Measurements from ENCODE around the gene ZNF800. TPM values are rescaled to one million over a fixed set of nuclear protein-coding genes. Genes with fewer than 3 reads are reported as not detected.
A peak's percentile ranks its signal among the peaks of the same experiment; 100 is the strongest.
"Not testable (repeated sequence)": the region's sequence is repeated elsewhere in the genome, so short reads cannot be mapped to it uniquely, and the experiment has no call there.

ZNF800 gene, protein sequence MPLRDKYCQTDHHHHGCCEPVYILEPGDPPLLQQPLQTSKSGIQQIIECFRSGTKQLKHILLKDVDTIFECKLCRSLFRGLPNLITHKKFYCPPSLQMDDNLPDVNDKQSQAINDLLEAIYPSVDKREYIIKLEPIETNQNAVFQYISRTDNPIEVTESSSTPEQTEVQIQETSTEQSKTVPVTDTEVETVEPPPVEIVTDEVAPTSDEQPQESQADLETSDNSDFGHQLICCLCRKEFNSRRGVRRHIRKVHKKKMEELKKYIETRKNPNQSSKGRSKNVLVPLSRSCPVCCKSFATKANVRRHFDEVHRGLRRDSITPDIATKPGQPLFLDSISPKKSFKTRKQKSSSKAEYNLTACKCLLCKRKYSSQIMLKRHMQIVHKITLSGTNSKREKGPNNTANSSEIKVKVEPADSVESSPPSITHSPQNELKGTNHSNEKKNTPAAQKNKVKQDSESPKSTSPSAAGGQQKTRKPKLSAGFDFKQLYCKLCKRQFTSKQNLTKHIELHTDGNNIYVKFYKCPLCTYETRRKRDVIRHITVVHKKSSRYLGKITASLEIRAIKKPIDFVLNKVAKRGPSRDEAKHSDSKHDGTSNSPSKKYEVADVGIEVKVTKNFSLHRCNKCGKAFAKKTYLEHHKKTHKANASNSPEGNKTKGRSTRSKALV
- total RNA-seq (2014; rRNA removed; shearing (Covaris generic); ENCODE audit: low replicate concordance) = 21.5 and 48.8 TPM in 2 replicates

DNA sequence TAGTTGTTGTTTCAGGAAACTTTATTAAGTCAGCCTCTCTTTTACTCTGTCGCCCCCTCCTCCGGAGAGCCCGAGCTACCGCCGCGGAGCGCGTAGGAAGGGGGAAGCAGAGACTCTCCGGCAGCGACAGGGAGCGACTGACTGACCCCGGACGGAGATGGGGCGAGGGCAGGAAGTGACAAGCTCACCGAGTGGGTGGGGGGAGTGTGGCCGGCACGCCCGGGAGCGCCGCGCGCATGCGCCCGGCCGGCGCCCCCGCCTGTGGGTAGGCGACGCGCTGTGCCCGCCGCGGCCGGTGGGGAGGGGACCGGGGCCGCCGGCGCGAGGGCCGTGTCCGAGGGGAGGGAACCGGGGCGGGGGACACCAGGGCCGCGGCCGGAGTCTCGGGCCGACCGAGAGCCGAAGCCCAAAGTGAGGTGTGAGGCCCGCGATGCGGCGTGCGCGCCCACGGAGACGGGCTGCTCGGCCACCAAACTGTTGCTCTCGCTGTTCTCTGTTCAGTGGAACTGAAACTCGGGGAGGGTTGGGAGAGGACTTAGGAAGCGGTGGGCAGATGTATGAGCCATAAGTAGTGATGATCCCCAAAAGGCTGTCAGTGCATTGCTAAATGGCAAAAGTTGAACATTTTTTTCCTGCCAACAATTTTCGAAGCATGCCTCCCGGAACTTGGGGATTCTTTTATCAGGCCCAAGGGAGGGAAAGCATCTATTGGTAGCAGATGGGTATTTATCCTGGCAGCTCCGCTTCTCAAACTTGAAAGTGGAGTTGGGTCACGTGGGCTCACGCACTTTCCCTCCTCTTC lies at the start of gene ZNF800:
Gene ZNF800 (minus strand): TSS at position 143 of the 802 bp plus-strand sequence. CDS start 1,151 bp downstream, outside the sequence.
- Histone ChIP-seq H3K9me2 (replicated peaks; ENCODE audit: insufficient read depth, low read length) (no peaks in the 10 kb centered on the region), H3K4me2 (ENCODE audit: low read depth, low read length, poor library complexity, severe bottlenecking) (peak within 1 kb of the TSS; percentile 90), H3K27me3 (ENCODE audit: low read length) (no peaks in the 10 kb centered on the region), H4K20me1 (ENCODE audit: insufficient read depth, low read depth, low read length) (no peaks in the 10 kb centered on the region; the same call in 1 of the 2 replicates), H3K9ac (ENCODE audit: low read length) (peak within 1 kb of the TSS; percentile 96), H2AFZ (ENCODE audit: low read length) (peak within 1 kb of the TSS; percentile 49; the same call in 1 of the 2 replicates), H3K4me1 (ENCODE audit: low read length) (peaks cover 51% of the 10 kb centered on the region), H3K36me3 (ENCODE audit: insufficient read depth, low read length) (peaks cover 22% of the 10 kb centered on the region; the same call in 1 of the 2 replicates), H3K4me3 (ENCODE audit: low read length) (peak within 1 kb of the TSS; percentile 97), H3K27ac (ENCODE audit: low read length) (peak within 1 kb of the TSS; percentile 71), H3K9me3 (ENCODE audit: low read length) (no peaks in the 10 kb centered on the region), H3K79me2 (ENCODE audit: low read length) (peaks cover 48% of the 10 kb centered on the region)
- peak; percentile 94 for DNase-seq

DNA sequence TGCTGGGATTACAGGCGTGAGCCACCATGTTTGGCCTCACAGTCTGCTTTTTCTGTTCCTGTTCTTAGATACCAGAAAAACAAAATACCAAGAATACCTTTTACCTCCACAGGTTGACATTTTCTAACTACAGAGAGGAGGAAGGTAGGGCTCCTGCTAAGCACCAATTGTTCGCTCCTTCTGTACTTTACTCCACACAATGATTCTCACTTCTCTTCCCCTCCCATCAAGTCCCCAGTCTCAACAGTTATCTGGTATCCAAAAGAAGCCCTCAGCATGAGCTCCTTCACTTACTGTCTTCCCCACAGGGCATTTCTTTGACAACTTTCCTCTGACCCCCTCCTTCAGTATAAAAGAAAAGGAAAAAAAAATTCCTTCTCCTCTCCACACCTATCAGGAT lies 47.7 kb upstream of the ZNF800 start:
- no peak for DNase-seq
- no peak overlapping the region for H2AFZ ChIP-seq (ENCODE audit: low read length)
- H3K9ac ChIP-seq (ENCODE audit: low read length) = no peak overlapping the region
- H3K27me3 ChIP-seq (ENCODE audit: low read length) = no peaks in the 10 kb centered on the region
- H4K20me1 ChIP-seq (ENCODE audit: insufficient read depth, low read depth, low read length) = no peaks in the 10 kb centered on the region
- H3K27ac ChIP-seq (ENCODE audit: low read length) = no peak overlapping the region
- no peaks in the 10 kb centered on the region for H3K79me2 ChIP-seq (ENCODE audit: low read length)
- no peaks in the 10 kb centered on the region for H3K9me3 ChIP-seq (ENCODE audit: low read length)
- H3K4me2 ChIP-seq (ENCODE audit: low read depth, low read length, poor library complexity, severe bottlenecking) = no peak overlapping the region
- H3K4me3 ChIP-seq (ENCODE audit: low read length) = no peak overlapping the region
- H3K4me1 ChIP-seq (ENCODE audit: low read length) = no peaks in the 10 kb centered on the region
- no peaks in the 10 kb centered on the region for H3K36me3 ChIP-seq (ENCODE audit: insufficient read depth, low read length)
- no peaks in the 10 kb centered on the region for H3K9me2 ChIP-seq (replicated peaks; ENCODE audit: insufficient read depth, low read length)

DNA sequence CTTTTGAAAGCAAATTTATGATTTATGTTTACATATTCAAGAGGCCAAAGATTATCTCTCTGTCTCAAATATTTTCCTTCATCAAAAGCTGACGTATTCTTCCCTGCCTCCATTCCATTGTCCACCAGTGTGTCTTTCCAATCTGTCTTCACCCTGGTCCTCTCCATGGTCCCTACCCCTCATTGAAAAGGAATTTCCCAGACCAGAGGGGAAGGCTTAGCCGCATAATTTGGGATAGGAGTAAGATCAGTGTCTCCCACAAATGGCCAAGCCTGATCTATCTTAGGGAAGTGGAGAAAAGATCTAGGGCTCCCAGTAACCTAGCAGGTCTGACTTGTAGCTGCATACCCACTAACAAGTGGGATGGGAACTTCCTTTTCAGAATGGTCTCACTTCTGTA lies 46.3 kb upstream of the ZNF800 start:
- H3K27me3 ChIP-seq (ENCODE audit: low read length) = no peaks in the 10 kb centered on the region
- H3K9ac ChIP-seq (ENCODE audit: low read length) = no peak overlapping the region
- H4K20me1 ChIP-seq (ENCODE audit: insufficient read depth, low read depth, low read length) = no peaks in the 10 kb centered on the region
- no peaks in the 10 kb centered on the region for H3K9me2 ChIP-seq (replicated peaks; ENCODE audit: insufficient read depth, low read length)
- no peaks in the 10 kb centered on the region for H3K4me1 ChIP-seq (ENCODE audit: low read length)
- H3K36me3 ChIP-seq (ENCODE audit: insufficient read depth, low read length) = no peaks in the 10 kb centered on the region
- no peak overlapping the region for H3K4me3 ChIP-seq (ENCODE audit: low read length)
- no peak overlapping the region for H2AFZ ChIP-seq (ENCODE audit: low read length)
- H3K4me2 ChIP-seq (ENCODE audit: low read depth, low read length, poor library complexity, severe bottlenecking) = no peak overlapping the region
- no peak for DNase-seq
- H3K79me2 ChIP-seq (ENCODE audit: low read length) = no peaks in the 10 kb centered on the region
- H3K9me3 ChIP-seq (ENCODE audit: low read length) = no peaks in the 10 kb centered on the region
- H3K27ac ChIP-seq (ENCODE audit: low read length) = no peak overlapping the region

DNA sequence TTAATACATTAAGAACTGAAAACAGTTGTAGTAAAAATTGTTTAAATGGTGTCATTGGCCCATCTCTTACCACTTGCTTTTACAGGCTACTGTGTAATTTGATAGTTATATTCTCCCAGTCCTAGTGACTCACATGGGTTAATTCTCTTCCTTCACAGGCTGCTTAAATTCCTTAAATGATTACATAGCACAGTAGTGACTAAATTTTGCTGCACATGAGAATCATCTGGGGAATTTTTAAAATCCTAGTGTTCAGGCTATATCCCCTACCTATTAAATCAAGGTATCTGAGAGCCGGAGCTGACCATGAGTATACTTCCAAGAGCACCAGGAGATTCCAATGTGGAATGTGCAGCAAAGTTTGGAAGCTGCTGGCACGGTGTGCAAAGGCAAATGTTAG lies 45.3 kb upstream of the ZNF800 start:
- no peaks in the 10 kb centered on the region for H3K27me3 ChIP-seq (ENCODE audit: low read length)
- no peaks in the 10 kb centered on the region for H4K20me1 ChIP-seq (ENCODE audit: insufficient read depth, low read depth, low read length)
- H2AFZ ChIP-seq (ENCODE audit: low read length) = no peak overlapping the region
- no peaks in the 10 kb centered on the region for H3K4me1 ChIP-seq (ENCODE audit: low read length)
- no peak overlapping the region for H3K4me2 ChIP-seq (ENCODE audit: low read depth, low read length, poor library complexity, severe bottlenecking)
- H3K36me3 ChIP-seq (ENCODE audit: insufficient read depth, low read length) = no peaks in the 10 kb centered on the region
- no peak overlapping the region for H3K27ac ChIP-seq (ENCODE audit: low read length)
- DNase-seq = no peak
- no peak overlapping the region for H3K4me3 ChIP-seq (ENCODE audit: low read length)
- no peak overlapping the region for H3K9ac ChIP-seq (ENCODE audit: low read length)
- no peaks in the 10 kb centered on the region for H3K9me3 ChIP-seq (ENCODE audit: low read length)
- no peaks in the 10 kb centered on the region for H3K79me2 ChIP-seq (ENCODE audit: low read length)
- H3K9me2 ChIP-seq (replicated peaks; ENCODE audit: insufficient read depth, low read length) = no peaks in the 10 kb centered on the region

DNA sequence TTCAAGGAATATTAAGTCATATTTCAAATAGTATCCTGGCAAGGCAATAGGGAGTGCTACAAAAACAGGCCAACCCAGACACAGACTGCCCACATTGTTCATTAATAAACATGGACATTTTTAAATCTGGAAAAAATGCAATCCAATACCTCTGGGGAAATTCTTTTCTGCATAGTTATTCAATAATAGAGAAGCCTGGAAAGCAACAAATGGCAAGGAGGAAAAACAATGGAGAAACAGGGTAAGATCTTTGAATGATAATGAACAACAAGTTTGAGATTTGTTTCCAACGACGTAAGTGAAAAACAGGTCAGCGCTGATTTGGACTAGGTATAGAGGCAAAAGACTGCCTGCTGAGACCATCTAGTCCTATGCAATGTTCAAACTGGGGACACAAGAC lies 44.7 kb upstream of the ZNF800 start:
- Histone ChIP-seq H3K79me2 (ENCODE audit: low read length) (no peaks in the 10 kb centered on the region), H3K27ac (ENCODE audit: low read length) (no peak overlapping the region), H3K4me3 (ENCODE audit: low read length) (no peak overlapping the region), H3K9me3 (ENCODE audit: low read length) (no peaks in the 10 kb centered on the region), H2AFZ (ENCODE audit: low read length) (no peak overlapping the region), H3K27me3 (ENCODE audit: low read length) (no peaks in the 10 kb centered on the region), H4K20me1 (ENCODE audit: insufficient read depth, low read depth, low read length) (no peaks in the 10 kb centered on the region), H3K4me2 (ENCODE audit: low read depth, low read length, poor library complexity, severe bottlenecking) (no peak overlapping the region), H3K36me3 (ENCODE audit: insufficient read depth, low read length) (no peaks in the 10 kb centered on the region), H3K9me2 (replicated peaks; ENCODE audit: insufficient read depth, low read length) (no peaks in the 10 kb centered on the region), H3K4me1 (ENCODE audit: low read length) (no peaks in the 10 kb centered on the region), H3K9ac (ENCODE audit: low read length) (no peak overlapping the region)
- DNase-seq = no peak

DNA sequence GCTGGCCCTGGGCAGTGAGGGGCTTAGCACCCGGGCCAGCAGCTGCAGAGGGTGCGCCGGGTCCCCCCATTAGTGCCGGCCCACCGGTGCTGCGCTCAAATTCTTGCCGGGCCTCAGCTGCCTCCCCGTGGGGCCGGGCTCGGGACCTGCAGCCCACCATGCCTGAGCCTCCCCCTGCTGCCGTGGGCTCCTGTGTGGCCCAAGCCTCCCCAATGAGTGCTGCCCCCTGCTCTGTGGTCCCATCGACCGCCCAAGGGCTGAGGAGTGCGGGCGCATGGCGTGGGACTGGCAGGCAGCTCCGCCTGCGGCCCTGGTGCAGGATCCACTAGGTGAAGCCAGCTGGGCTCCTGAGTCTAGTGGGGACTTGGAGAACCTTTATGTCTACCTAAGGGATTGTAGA lies 36.8 kb upstream of the ZNF800 start:
- not testable (repeated sequence) for H3K27ac ChIP-seq (ENCODE audit: low read length); H3K9me3 ChIP-seq (ENCODE audit: low read length); H3K9ac ChIP-seq (ENCODE audit: low read length); H3K4me2 ChIP-seq (ENCODE audit: low read depth, low read length, poor library complexity, severe bottlenecking); H3K4me1 ChIP-seq (ENCODE audit: low read length); H3K4me3 ChIP-seq (ENCODE audit: low read length); H4K20me1 ChIP-seq (ENCODE audit: insufficient read depth, low read depth, low read length); H3K79me2 ChIP-seq (ENCODE audit: low read length); DNase-seq; H3K36me3 ChIP-seq (ENCODE audit: insufficient read depth, low read length); H3K27me3 ChIP-seq (ENCODE audit: low read length); H3K9me2 ChIP-seq (replicated peaks; ENCODE audit: insufficient read depth, low read length); H2AFZ ChIP-seq (ENCODE audit: low read length)

DNA sequence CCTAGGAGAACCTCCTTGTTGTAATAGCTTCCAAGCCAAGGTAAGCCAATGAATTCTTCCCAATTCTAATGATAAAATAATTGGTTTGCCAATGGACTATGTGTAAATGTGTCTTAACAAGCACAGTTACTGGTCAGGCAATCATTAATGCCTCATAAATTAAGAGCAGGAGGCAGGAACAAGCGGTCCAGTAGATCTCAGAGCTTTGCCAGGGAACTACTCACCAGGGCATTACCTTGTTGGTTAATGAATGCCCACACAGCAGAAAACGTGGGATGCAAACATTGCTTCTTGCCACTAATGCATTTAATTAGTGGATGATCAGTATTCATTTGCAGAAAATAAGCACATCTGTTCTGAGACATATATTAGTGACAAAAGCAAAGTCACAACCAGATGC lies 26.7 kb upstream of the ZNF800 start:
- Histone ChIP-seq H2AFZ (ENCODE audit: low read length) (no peak overlapping the region), H3K4me3 (ENCODE audit: low read length) (no peak overlapping the region), H3K4me1 (ENCODE audit: low read length) (peaks cover 22% of the 10 kb centered on the region), H3K9ac (ENCODE audit: low read length) (no peak overlapping the region), H3K27me3 (ENCODE audit: low read length) (no peaks in the 10 kb centered on the region), H3K36me3 (ENCODE audit: insufficient read depth, low read length) (no peaks in the 10 kb centered on the region), H3K79me2 (ENCODE audit: low read length) (no peaks in the 10 kb centered on the region), H3K9me2 (replicated peaks; ENCODE audit: insufficient read depth, low read length) (no peaks in the 10 kb centered on the region), H3K27ac (ENCODE audit: low read length) (no peak overlapping the region), H4K20me1 (ENCODE audit: insufficient read depth, low read depth, low read length) (no peaks in the 10 kb centered on the region), H3K4me2 (ENCODE audit: low read depth, low read length, poor library complexity, severe bottlenecking) (no peak overlapping the region), H3K9me3 (ENCODE audit: low read length) (no peaks in the 10 kb centered on the region)
- DNase-seq = no peak

DNA sequence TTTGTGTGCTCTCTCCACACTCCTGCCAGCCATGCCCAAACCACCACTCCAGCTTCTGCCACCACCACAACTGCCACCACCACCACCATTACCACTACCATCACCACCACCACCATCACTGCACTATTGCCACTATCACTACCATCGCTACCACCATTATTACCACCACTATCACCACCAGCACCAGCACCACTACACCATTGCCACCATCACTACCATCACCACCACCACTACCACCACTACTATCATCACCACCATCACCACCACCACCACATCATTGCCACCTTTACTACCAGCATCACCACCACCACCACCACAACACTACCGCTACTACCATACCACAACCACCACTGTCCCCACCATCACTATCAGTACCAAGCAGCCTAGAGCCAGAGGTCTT lies 26.0 kb upstream of the ZNF800 start:
- Histone ChIP-seq H3K79me2 (ENCODE audit: low read length) (no peaks in the 10 kb centered on the region), H3K9ac (ENCODE audit: low read length) (no peak overlapping the region), H2AFZ (ENCODE audit: low read length) (no peak overlapping the region), H3K4me1 (ENCODE audit: low read length) (peaks cover 30% of the 10 kb centered on the region), H3K9me2 (replicated peaks; ENCODE audit: insufficient read depth, low read length) (no peaks in the 10 kb centered on the region), H3K27ac (ENCODE audit: low read length) (no peak overlapping the region), H3K36me3 (ENCODE audit: insufficient read depth, low read length) (no peaks in the 10 kb centered on the region), H4K20me1 (ENCODE audit: insufficient read depth, low read depth, low read length) (no peaks in the 10 kb centered on the region), H3K9me3 (ENCODE audit: low read length) (no peaks in the 10 kb centered on the region), H3K27me3 (ENCODE audit: low read length) (no peaks in the 10 kb centered on the region), H3K4me2 (ENCODE audit: low read depth, low read length, poor library complexity, severe bottlenecking) (no peak overlapping the region), H3K4me3 (ENCODE audit: low read length) (no peak overlapping the region)
- no peak for DNase-seq

Measured in Karpas-422 (cell line).